PFSK-1 (cell line): ENCODE measurements around the gene AQP5.

ENCODE experiments used
- FOXP2 ChIP-seq: optimal IDR thresholded peaks from 2 replicates; pipeline ENCODE3; 2011; ENCODE audit warnings: borderline replicate concordance, control low read depth, inconsistent platforms; ENCODE audit not compliant: insufficient read depth; ENCODE audit errors: extremely low read length, extremely low read depth
- POLR2AphosphoS5 ChIP-seq: IDR thresholded peaks from 2 replicates; pipeline ENCODE4 v1.6.1; 2012; ENCODE audit warnings: low read depth, mild to moderate bottlenecking, control low read depth, low read length, moderate library complexity
- SIN3A ChIP-seq: IDR thresholded peaks from 2 replicates; pipeline ENCODE4 v1.6.1; 2012; ENCODE audit warnings: mild to moderate bottlenecking, low read length, moderate library complexity, borderline replicate concordance; ENCODE audit not compliant: insufficient read depth
- TAF1 ChIP-seq: IDR thresholded peaks from 2 replicates; pipeline ENCODE4 v1.6.1; 2012; ENCODE audit warnings: low read length, control low read depth, borderline replicate concordance; ENCODE audit not compliant: insufficient read depth
- TF ChIP-seq, protein P1 (sequence below), 2 experiments: IDR thresholded peaks; 2 replicates each; pipeline versions ENCODE4 v1.6.1 to v1.8.0; 2011 to 2012; ENCODE audit warnings: low read depth in 2 of 2, low read length in 2 of 2, control low read depth in 1 of 2, inconsistent platforms in 1 of 2, mild to moderate bottlenecking in 1 of 2, moderate library complexity in 1 of 2; ENCODE audit not compliant: insufficient read depth in 1 of 2

DNA sequence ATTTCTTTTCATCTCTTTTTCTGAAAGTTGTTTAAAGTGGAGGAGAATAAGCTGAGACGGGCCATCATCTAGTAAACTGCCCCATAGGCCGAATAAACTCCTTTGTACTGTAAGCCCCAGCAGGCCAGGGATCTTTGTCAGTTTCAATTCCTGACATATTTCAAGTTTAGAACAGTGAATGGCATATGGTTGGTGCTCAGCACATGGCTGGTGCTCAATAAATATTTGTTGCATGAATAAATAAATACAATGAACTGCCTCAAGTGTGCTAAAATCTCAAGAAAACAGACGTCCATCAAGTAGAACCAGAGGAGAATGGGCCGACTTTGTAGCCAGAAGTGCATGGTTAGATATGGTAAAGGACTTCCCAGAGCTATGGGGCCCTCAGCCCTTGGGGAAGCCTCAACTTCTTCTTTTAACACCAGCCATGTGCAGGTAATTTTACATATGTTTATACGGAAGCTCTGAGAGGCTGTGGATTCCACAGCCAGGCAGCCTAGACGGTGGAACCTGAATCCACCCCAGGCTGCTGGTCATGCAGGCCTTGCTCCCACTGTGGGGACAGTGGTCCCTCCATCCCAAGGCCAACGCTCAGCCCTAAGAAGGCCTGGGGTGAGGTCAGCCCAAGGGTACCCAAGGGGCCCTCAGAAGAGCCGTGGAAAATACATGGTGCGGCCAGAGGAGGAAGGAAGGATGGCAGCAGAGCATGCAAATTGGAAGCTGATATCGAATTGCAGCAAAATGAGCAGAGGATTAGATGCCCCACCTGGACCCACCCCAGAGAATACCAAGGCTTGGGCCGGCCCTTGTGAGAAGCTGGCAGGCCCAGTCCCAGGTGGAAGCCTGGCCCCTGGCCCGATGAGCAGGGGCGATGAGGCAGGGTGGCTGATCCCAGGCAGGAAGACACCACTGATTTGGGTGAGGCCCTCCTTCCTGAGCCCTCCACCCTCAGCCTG lies 19.8 kb upstream of the AQP5 start:
- TF ChIP-seq TAF1 (no peak), SIN3A (no peak), POLR2AphosphoS5 (no peak), FOXP2 (no peak)
- TF ChIP-seq, protein P1, sequence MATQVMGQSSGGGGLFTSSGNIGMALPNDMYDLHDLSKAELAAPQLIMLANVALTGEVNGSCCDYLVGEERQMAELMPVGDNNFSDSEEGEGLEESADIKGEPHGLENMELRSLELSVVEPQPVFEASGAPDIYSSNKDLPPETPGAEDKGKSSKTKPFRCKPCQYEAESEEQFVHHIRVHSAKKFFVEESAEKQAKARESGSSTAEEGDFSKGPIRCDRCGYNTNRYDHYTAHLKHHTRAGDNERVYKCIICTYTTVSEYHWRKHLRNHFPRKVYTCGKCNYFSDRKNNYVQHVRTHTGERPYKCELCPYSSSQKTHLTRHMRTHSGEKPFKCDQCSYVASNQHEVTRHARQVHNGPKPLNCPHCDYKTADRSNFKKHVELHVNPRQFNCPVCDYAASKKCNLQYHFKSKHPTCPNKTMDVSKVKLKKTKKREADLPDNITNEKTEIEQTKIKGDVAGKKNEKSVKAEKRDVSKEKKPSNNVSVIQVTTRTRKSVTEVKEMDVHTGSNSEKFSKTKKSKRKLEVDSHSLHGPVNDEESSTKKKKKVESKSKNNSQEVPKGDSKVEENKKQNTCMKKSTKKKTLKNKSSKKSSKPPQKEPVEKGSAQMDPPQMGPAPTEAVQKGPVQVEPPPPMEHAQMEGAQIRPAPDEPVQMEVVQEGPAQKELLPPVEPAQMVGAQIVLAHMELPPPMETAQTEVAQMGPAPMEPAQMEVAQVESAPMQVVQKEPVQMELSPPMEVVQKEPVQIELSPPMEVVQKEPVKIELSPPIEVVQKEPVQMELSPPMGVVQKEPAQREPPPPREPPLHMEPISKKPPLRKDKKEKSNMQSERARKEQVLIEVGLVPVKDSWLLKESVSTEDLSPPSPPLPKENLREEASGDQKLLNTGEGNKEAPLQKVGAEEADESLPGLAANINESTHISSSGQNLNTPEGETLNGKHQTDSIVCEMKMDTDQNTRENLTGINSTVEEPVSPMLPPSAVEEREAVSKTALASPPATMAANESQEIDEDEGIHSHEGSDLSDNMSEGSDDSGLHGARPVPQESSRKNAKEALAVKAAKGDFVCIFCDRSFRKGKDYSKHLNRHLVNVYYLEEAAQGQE (IDR thresholded peaks at IDR 0.05; ENCODE audit: insufficient read depth in 1 of 2, low read depth in 2 of 2, low read length in 2 of 2): no peak
